ENCODE measurements around the gene CHMP4A. TPM values are rescaled to one million over a fixed set of nuclear protein-coding genes. Genes with fewer than 3 reads are reported as not detected.

CHMP4A gene
- total RNA-seq, 1 experiment from 2014 or later, result 32.7 TPM

DNA sequence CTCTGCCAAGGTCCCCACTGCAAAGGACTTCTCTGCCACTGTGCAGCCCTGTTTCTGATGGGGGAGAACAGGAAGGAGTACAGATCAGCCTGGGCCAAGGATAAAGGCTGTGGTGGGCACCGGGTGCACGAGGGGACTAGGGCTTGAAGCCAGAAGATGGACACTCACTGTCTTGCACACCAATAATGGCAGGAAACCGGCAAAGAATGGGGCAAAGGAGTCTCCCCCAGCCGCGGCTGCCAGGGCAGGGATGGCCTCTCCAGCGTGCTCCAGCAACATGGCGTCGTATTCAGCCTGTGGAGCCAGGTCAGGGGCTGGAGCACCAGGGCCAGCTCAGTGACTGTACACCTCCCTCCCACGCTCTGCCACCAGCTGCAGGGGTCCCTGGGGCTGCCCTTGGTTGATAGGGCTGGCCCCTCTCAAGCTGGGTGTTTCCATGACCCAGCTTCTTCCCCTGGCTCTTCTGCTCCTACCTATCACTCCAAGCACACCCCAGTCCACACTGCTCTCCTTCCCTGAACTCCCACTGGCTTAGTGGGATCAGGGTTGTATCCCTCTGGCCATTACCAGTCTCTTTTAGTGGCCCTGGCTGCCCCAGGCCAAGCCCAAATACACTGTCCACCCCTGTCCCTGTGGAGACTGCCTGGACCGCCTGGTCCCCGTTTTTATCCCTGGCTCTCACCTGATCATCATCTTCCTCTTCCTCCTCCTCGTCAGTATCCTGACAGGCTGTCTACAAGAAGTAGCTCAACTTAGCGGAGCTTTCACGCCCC lies 31.0 kb downstream of the CHMP4A start:
- Mint-ChIP-seq H3K4me3 (no peak overlapping the region), H3K27ac (no peak overlapping the region)

DNA sequence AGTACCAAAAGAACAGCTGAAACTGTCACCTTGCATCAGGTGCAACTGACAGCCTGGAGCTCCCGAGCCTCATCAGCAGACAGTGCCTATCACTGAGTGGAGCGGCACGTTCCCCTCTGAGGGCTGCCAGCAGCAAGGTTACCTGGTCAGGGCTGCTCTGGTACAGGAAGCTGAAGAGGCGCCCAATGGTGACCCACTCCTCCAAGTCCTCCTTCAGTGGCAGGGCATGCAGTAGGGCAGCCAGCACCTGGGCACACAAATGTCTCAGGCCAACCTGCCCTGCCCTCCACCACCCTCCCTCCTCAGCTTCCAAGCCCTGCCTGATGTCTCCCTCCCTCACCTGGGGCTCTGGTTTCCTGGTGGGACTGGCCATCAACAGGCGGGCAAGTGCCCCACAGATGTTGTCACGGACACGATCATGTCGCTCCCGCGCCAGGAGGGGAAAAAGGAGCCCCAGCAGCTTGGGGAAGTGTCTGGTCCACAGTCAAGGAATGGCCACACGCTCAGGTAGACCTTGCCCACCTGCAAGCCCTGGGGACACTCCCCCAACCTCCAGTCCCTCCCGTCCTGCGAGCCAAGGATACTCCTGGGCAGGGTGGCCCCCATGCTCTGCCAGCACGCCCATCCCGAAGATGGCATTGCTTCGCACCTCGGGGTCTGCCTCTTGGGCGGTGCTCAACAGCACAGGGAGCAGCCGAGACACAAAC lies 31.8 kb downstream of the CHMP4A start:
- CTCF ChIA-PET, result interaction anchor here (1.1 to 1.3 kb wide), 2 partner anchors 20 to 251 kb away, joined by 3 read pairs; partner anchors contain the start of gene IRF9
- POLR2A ChIA-PET, result no interaction called here
- Mint-ChIP-seq H3K36me3 (peaks cover 47% of the 10 kb centered on the region), H3K27ac (no peak overlapping the region), H3K4me3 (no peak overlapping the region), H3K27me3 (ENCODE audit: low read depth) (no peaks in the 10 kb centered on the region), H3K9me3 (no peaks in the 10 kb centered on the region), H3K4me1 (no peaks in the 10 kb centered on the region)
- DNase-seq (ENCODE audit: low spot score) (no peak), ATAC-seq (no peak)
- TF ChIP-seq TCF7 (CRISPR knock-in tag; IDR thresholded peaks at IDR 0.05; ENCODE audit: low read depth), result no peak
- no peak for TF ChIP-seq ZBTB21 (CRISPR knock-in tag; IDR thresholded peaks at IDR 0.05; ENCODE audit: borderline replicate concordance)
- no peak for TF ChIP-seq SP1 (CRISPR knock-in tag; conservative IDR thresholded peaks at IDR 0.05)
- no peak for TF ChIP-seq FOXK1 (CRISPR knock-in tag; IDR thresholded peaks at IDR 0.05)
- TF ChIP-seq ZMAT4 (CRISPR knock-in tag; IDR thresholded peaks at IDR 0.05), result no peak
- TF ChIP-seq TP53 (CRISPR knock-in tag; IDR thresholded peaks at IDR 0.05), result no peak
- no peak for TF ChIP-seq GRHL2 (CRISPR knock-in tag; IDR thresholded peaks at IDR 0.05; ENCODE audit: insufficient replicate concordance, severe bottlenecking)
- no peak for TF ChIP-seq ESRRA (CRISPR knock-in tag; IDR thresholded peaks at IDR 0.05; ENCODE audit: borderline replicate concordance)

More for the DNA sequence above, 31.0 kb downstream of the CHMP4A start:
- TF ChIP-seq ZNF232 (CRISPR knock-in tag; IDR thresholded peaks at IDR 0.05), result no peak
- TF ChIP-seq CDX4 (CRISPR knock-in tag; IDR thresholded peaks at IDR 0.05; ENCODE audit: borderline replicate concordance), result no peak
- TF ChIP-seq, protein P1, sequence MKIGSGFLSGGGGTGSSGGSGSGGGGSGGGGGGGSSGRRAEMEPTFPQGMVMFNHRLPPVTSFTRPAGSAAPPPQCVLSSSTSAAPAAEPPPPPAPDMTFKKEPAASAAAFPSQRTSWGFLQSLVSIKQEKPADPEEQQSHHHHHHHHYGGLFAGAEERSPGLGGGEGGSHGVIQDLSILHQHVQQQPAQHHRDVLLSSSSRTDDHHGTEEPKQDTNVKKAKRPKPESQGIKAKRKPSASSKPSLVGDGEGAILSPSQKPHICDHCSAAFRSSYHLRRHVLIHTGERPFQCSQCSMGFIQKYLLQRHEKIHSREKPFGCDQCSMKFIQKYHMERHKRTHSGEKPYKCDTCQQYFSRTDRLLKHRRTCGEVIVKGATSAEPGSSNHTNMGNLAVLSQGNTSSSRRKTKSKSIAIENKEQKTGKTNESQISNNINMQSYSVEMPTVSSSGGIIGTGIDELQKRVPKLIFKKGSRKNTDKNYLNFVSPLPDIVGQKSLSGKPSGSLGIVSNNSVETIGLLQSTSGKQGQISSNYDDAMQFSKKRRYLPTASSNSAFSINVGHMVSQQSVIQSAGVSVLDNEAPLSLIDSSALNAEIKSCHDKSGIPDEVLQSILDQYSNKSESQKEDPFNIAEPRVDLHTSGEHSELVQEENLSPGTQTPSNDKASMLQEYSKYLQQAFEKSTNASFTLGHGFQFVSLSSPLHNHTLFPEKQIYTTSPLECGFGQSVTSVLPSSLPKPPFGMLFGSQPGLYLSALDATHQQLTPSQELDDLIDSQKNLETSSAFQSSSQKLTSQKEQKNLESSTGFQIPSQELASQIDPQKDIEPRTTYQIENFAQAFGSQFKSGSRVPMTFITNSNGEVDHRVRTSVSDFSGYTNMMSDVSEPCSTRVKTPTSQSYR (CRISPR knock-in tag; IDR thresholded peaks at IDR 0.05), result no peak
- TF ChIP-seq KAT7 (CRISPR knock-in tag; IDR thresholded peaks at IDR 0.05; ENCODE audit: borderline replicate concordance), result no peak
- TF ChIP-seq JUN (CRISPR knock-in tag; IDR thresholded peaks at IDR 0.05), result no peak
- TF ChIP-seq ZNF671 (CRISPR knock-in tag; IDR thresholded peaks at IDR 0.05), result no peak
- TF ChIP-seq, protein P2, sequence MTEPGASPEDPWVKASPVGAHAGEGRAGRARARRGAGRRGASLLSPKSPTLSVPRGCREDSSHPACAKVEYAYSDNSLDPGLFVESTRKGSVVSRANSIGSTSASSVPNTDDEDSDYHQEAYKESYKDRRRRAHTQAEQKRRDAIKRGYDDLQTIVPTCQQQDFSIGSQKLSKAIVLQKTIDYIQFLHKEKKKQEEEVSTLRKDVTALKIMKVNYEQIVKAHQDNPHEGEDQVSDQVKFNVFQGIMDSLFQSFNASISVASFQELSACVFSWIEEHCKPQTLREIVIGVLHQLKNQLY (CRISPR knock-in tag; IDR thresholded peaks at IDR 0.05), result no peak
- TF ChIP-seq CREM (CRISPR knock-in tag; IDR thresholded peaks at IDR 0.05), result no peak
- TF ChIP-seq, protein P3, sequence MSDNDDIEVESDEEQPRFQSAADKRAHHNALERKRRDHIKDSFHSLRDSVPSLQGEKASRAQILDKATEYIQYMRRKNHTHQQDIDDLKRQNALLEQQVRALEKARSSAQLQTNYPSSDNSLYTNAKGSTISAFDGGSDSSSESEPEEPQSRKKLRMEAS (CRISPR knock-in tag; IDR thresholded peaks at IDR 0.05), result no peak
- TF ChIP-seq NFE2L1 (CRISPR knock-in tag; IDR thresholded peaks at IDR 0.05), result no peak
- no peak for TF ChIP-seq FOXJ3 (CRISPR knock-in tag; IDR thresholded peaks at IDR 0.05; ENCODE audit: borderline replicate concordance)
- peaks cover 47% of the 10 kb centered on the region for H3K36me3 Mint-ChIP-seq
- H3K4me1 Mint-ChIP-seq, result 0 out of 2 replicates have a peak, but pooled peaks cover 4% of the 10 kb centered on the region
- H3K27me3 Mint-ChIP-seq (ENCODE audit: low read depth), result no peaks in the 10 kb centered on the region
- ChIA-PET POLR2A (no interaction called here), CTCF (interaction anchor here (1.3 kb wide), 1 partner anchor 250 kb away, joined by 3 read pairs; no protein-coding TSS in a partner anchor)
- H3K9me3 Mint-ChIP-seq, result no peaks in the 10 kb centered on the region
- DNase-seq (ENCODE audit: low spot score) (no peak), ATAC-seq (no peak)
